Measurements from ENCODE around the gene OR5M11.

OR5M11 gene

DNA sequence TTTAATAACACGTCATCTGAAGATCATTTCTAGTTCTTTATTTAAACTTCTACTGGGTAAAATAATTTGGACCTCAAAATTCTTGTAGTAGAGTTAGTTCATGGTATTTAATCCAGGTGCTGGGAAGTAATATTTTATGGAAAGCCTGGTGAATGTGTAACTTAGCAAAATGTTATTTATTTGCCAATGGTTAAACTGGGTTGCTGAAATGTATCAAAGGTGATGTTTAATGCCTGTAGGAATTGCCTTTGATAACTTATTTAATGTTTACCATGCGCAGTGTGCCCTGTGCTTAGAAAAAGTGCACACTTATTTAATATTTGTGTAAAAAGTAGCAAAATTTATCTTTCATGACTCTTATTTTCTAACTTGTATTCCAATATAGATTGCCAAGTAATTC is 11.2 kb downstream of the OR5M11 start:
- no peak overlapping the region for H3K4me2 ChIP-seq (ENCODE audit: insufficient read depth, low read length, poor library complexity, severe bottlenecking)
- H3K27ac ChIP-seq (replicated peaks; ENCODE audit: low read length) = no peak overlapping the region
- no CpG with 5 or more reads among the region's 2 CpGs for WGBS, 2 donors (ENCODE audit: extremely low coverage in 2 of 2, insufficient read length in 2 of 2, insufficient replicate concordance in 1 of 2)

DNA sequence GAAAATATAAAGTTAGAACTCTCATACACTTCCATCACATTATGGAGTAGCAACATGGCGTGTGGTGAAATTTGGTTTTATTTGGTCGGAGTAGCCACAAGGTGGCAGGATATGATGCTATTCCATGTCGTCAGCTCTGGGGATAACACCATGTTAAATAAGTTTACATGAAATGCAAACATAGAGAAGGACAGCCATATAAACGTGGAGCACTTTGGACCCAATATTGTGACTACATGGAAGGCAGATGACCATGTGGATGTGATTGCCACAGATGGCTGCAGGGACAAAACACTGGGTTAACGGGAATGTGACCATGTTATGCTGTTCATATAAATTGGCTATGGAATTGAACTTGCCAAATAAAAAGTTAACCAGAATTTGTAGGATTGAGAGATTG is 21.0 kb downstream of the OR5M11 start:
- H3K4me1 ChIP-seq (ENCODE audit: control insufficient read depth in 2 of 2, insufficient read depth in 1 of 2, low read depth in 1 of 2, low read length in 2 of 2) = no peaks in the 10 kb centered on the region
- H3K36me3 ChIP-seq (replicated peaks in 1 of 2; ENCODE audit: control insufficient read depth in 2 of 2, insufficient read depth in 2 of 2, low read length in 2 of 2) = no peaks in the 10 kb centered on the region
- H3K79me1 ChIP-seq (ENCODE audit: low read depth, low read length) = no peaks in the 10 kb centered on the region
- H3K9ac ChIP-seq (ENCODE audit: low read depth, low read length, poor library complexity) = no peak overlapping the region
- no peak overlapping the region for H3K27ac ChIP-seq (replicated peaks; ENCODE audit: low read length)
- H2BK15ac ChIP-seq (ENCODE audit: low read length) = no peak overlapping the region
- no peak for DNase-seq (ENCODE audit: low spot score)
- no peak overlapping the region for H2BK12ac ChIP-seq (ENCODE audit: low read length)
- no peak overlapping the region for H3K4ac ChIP-seq (ENCODE audit: low read length)
- H2BK120ac ChIP-seq (ENCODE audit: low read depth, low read length) = no peak overlapping the region
- H3K9me3 ChIP-seq (replicated peaks in 1 of 2; ENCODE audit: control insufficient read depth in 2 of 2, insufficient read depth in 1 of 2, low read depth in 1 of 2, low read length in 2 of 2) = peaks cover 0 to 2% of the 10 kb centered on the region in 2 donors
- no peak overlapping the region for H4K91ac ChIP-seq (ENCODE audit: low read depth, low read length, poor library complexity)
- no peak overlapping the region for H2BK5ac ChIP-seq (ENCODE audit: low read length)
- no peaks in the 10 kb centered on the region for H3K27me3 ChIP-seq (ENCODE audit: control insufficient read depth in 3 of 3, insufficient read depth in 3 of 3, low read depth in 1 of 3, low read length in 3 of 3)
- H3K4me2 ChIP-seq (ENCODE audit: insufficient read depth, low read length, poor library complexity, severe bottlenecking) = no peak overlapping the region
- H3K23ac ChIP-seq (ENCODE audit: low read depth, low read length, poor library complexity) = no peak overlapping the region
- no peak overlapping the region for H4K8ac ChIP-seq (ENCODE audit: low read depth, low read length)
- no peak overlapping the region for H2AFZ ChIP-seq (ENCODE audit: low read length)
- no peak overlapping the region for H3K18ac ChIP-seq (ENCODE audit: low read length)
- H3K4me3 ChIP-seq (ENCODE audit: low read length in 2 of 2) = no peak overlapping the region
- no peak overlapping the region for H2AK5ac ChIP-seq (ENCODE audit: low read depth, low read length)
- H3K14ac ChIP-seq (ENCODE audit: low read length) = no peak overlapping the region
- WGBS, 2 donors (ENCODE audit: extremely low coverage in 2 of 2, insufficient read length in 2 of 2, insufficient replicate concordance in 1 of 2) = no CpG with 5 or more reads among the region's 5 CpGs

More for the DNA sequence above, 11.2 kb downstream of the OR5M11 start:
- H3K14ac ChIP-seq (ENCODE audit: low read length) = no peak overlapping the region
- no peak overlapping the region for H2BK15ac ChIP-seq (ENCODE audit: low read length)
- no peaks in the 10 kb centered on the region for H3K36me3 ChIP-seq (replicated peaks in 1 of 2; ENCODE audit: control insufficient read depth in 2 of 2, insufficient read depth in 2 of 2, low read length in 2 of 2)
- no peak overlapping the region for H3K23ac ChIP-seq (ENCODE audit: low read depth, low read length, poor library complexity)
- H3K4me1 ChIP-seq (ENCODE audit: control insufficient read depth in 2 of 2, insufficient read depth in 1 of 2, low read depth in 1 of 2, low read length in 2 of 2) = no peaks in the 10 kb centered on the region
- H3K4ac ChIP-seq (ENCODE audit: low read length) = no peak overlapping the region
- H4K91ac ChIP-seq (ENCODE audit: low read depth, low read length, poor library complexity) = no peak overlapping the region
- no peak overlapping the region for H2BK120ac ChIP-seq (ENCODE audit: low read depth, low read length)
- no peak overlapping the region for H3K9ac ChIP-seq (ENCODE audit: low read depth, low read length, poor library complexity)
- H3K9me3 ChIP-seq (replicated peaks in 1 of 2; ENCODE audit: control insufficient read depth in 2 of 2, insufficient read depth in 1 of 2, low read depth in 1 of 2, low read length in 2 of 2) = no peaks in the 10 kb centered on the region
- no peak overlapping the region for H4K8ac ChIP-seq (ENCODE audit: low read depth, low read length)
- H2BK12ac ChIP-seq (ENCODE audit: low read length) = no peak overlapping the region
- DNase-seq (ENCODE audit: low spot score) = no peak
- H2AK5ac ChIP-seq (ENCODE audit: low read depth, low read length) = no peak overlapping the region
- no peak overlapping the region for H2AFZ ChIP-seq (ENCODE audit: low read length)
- no peaks in the 10 kb centered on the region for H3K27me3 ChIP-seq (ENCODE audit: control insufficient read depth in 3 of 3, insufficient read depth in 3 of 3, low read depth in 1 of 3, low read length in 3 of 3)
- H2BK5ac ChIP-seq (ENCODE audit: low read length) = no peak overlapping the region
- no peak overlapping the region for H3K18ac ChIP-seq (ENCODE audit: low read length)
- H3K4me3 ChIP-seq (ENCODE audit: low read length in 2 of 2) = no peak overlapping the region
- H3K79me1 ChIP-seq (ENCODE audit: low read depth, low read length) = no peaks in the 10 kb centered on the region

DNA sequence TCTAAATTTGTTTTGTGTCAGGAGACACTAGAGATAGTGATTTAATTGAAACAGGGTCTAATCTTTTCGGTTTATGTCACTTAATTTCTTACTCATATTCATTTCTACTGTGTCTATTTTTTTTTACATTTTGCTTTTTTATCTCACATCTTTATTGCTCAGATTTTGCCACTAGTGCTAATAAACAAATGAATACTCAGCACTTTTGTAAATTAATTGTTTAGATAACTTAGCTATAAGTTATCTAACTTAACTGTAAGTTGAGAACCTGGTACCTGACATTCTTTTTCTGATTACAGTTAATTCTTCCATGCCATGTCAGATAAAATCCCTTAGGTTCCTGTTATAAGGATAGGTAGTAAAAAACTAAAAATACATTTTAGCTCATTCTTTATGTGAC is 29.8 kb downstream of the OR5M11 start:
- Histone ChIP-seq H2AK5ac (ENCODE audit: low read depth, low read length) (no peak overlapping the region), H3K4me3 (ENCODE audit: low read length in 2 of 2) (no peak overlapping the region), H3K9ac (ENCODE audit: low read depth, low read length, poor library complexity) (no peak overlapping the region), H3K9me3 (replicated peaks in 1 of 2; ENCODE audit: control insufficient read depth in 2 of 2, insufficient read depth in 1 of 2, low read depth in 1 of 2, low read length in 2 of 2) (no peaks in the 10 kb centered on the region), H3K79me1 (ENCODE audit: low read depth, low read length) (no peaks in the 10 kb centered on the region), H3K18ac (ENCODE audit: low read length) (no peak overlapping the region), H3K4me2 (ENCODE audit: insufficient read depth, low read length, poor library complexity, severe bottlenecking) (no peak overlapping the region), H2BK120ac (ENCODE audit: low read depth, low read length) (no peak overlapping the region), H3K27ac (replicated peaks; ENCODE audit: low read length) (no peak overlapping the region), H4K8ac (ENCODE audit: low read depth, low read length) (no peak overlapping the region), H3K23ac (ENCODE audit: low read depth, low read length, poor library complexity) (no peak overlapping the region), H2BK15ac (ENCODE audit: low read length) (no peak overlapping the region), H2BK12ac (ENCODE audit: low read length) (no peak overlapping the region), H3K36me3 (replicated peaks in 1 of 2; ENCODE audit: control insufficient read depth in 2 of 2, insufficient read depth in 2 of 2, low read length in 2 of 2) (no peaks in the 10 kb centered on the region), H3K4me1 (ENCODE audit: control insufficient read depth in 2 of 2, insufficient read depth in 1 of 2, low read depth in 1 of 2, low read length in 2 of 2) (no peaks in the 10 kb centered on the region), H2AFZ (ENCODE audit: low read length) (no peak overlapping the region), H3K27me3 (ENCODE audit: control insufficient read depth in 3 of 3, insufficient read depth in 3 of 3, low read depth in 1 of 3, low read length in 3 of 3) (no peaks in the 10 kb centered on the region), H4K91ac (ENCODE audit: low read depth, low read length, poor library complexity) (no peak overlapping the region), H3K4ac (ENCODE audit: low read length) (no peak overlapping the region), H3K14ac (ENCODE audit: low read length) (no peak overlapping the region), H2BK5ac (ENCODE audit: low read length) (no peak overlapping the region)
- no peak for DNase-seq (ENCODE audit: low spot score)
- WGBS, 2 donors (ENCODE audit: extremely low coverage in 2 of 2, insufficient read length in 2 of 2, insufficient replicate concordance in 1 of 2) = no CpG with 5 or more reads among the region's 1 CpG

DNA sequence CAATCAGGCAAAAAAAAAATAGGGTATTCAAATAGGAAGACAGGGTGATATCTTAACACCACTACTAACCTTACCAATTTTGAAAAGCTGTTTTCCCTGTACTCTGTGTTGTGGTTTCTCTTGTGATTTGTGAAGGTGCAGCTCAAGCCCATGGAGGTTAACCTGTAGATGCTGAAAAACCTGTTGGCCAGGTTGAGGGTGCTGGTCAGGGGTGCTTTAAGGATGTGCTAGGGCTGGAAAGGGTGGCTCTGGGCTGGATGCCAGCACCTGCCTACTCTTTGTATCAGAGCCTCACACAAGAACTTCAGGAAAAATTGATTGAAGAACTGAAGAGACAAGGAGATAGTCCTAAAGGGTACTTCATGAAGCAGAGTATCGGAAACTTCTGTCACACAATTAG is 33.6 kb downstream of the OR5M11 start:
- no peak overlapping the region for H2BK15ac ChIP-seq (ENCODE audit: low read length)
- H2BK5ac ChIP-seq (ENCODE audit: low read length) = no peak overlapping the region
- no peak for DNase-seq (ENCODE audit: low spot score)
- no peak overlapping the region for H2AK5ac ChIP-seq (ENCODE audit: low read depth, low read length)
- H4K91ac ChIP-seq (ENCODE audit: low read depth, low read length, poor library complexity) = no peak overlapping the region
- no peak overlapping the region for H3K18ac ChIP-seq (ENCODE audit: low read length)
- H3K9ac ChIP-seq (ENCODE audit: low read depth, low read length, poor library complexity) = no peak overlapping the region
- H3K36me3 ChIP-seq (replicated peaks in 1 of 2; ENCODE audit: control insufficient read depth in 2 of 2, insufficient read depth in 2 of 2, low read length in 2 of 2) = no peaks in the 10 kb centered on the region
- H3K27ac ChIP-seq (replicated peaks; ENCODE audit: low read length) = no peak overlapping the region
- no peak overlapping the region for H3K4me3 ChIP-seq (ENCODE audit: low read length in 2 of 2)
- H2BK12ac ChIP-seq (ENCODE audit: low read length) = no peak overlapping the region
- H2AFZ ChIP-seq (ENCODE audit: low read length) = no peak overlapping the region
- H2BK120ac ChIP-seq (ENCODE audit: low read depth, low read length) = no peak overlapping the region
- H4K8ac ChIP-seq (ENCODE audit: low read depth, low read length) = no peak overlapping the region
- H3K4me1 ChIP-seq (ENCODE audit: control insufficient read depth in 2 of 2, insufficient read depth in 1 of 2, low read depth in 1 of 2, low read length in 2 of 2) = no peaks in the 10 kb centered on the region
- no peaks in the 10 kb centered on the region for H3K79me1 ChIP-seq (ENCODE audit: low read depth, low read length)
- no peak overlapping the region for H3K4ac ChIP-seq (ENCODE audit: low read length)
- WGBS, 2 donors (ENCODE audit: extremely low coverage in 2 of 2, insufficient read length in 2 of 2, insufficient replicate concordance in 1 of 2) = no CpG with 5 or more reads among the region's 1 CpG
- H3K27me3 ChIP-seq (ENCODE audit: control insufficient read depth in 3 of 3, insufficient read depth in 3 of 3, low read depth in 1 of 3, low read length in 3 of 3) = no peaks in the 10 kb centered on the region
- H3K4me2 ChIP-seq (ENCODE audit: insufficient read depth, low read length, poor library complexity, severe bottlenecking) = no peak overlapping the region
- H3K9me3 ChIP-seq (replicated peaks in 1 of 2; ENCODE audit: control insufficient read depth in 2 of 2, insufficient read depth in 1 of 2, low read depth in 1 of 2, low read length in 2 of 2) = no peaks in the 10 kb centered on the region
- H3K23ac ChIP-seq (ENCODE audit: low read depth, low read length, poor library complexity) = no peak overlapping the region
- no peak overlapping the region for H3K14ac ChIP-seq (ENCODE audit: low read length)

Data from neuronal stem cell (in vitro differentiated cells).